HEK293T (cell line): ENCODE results near the gene ARMC2.
"Not testable (repeated sequence)": the region's sequence is repeated elsewhere in the genome, so short reads cannot be mapped to it uniquely, and the experiment has no call there.

Source experiments
- CTCF ChIA-PET: fragments of 350-600 bp; formaldehyde crosslinking; extraction: SDS; loops from one replicate; lab custom pipeline; 2021; ENCODE audit warnings: antibody characterized with exemption, inconsistent platforms; lab: Yijun Ruan, JAX
- POLR2A ChIA-PET: fragments of 350-600 bp; formaldehyde crosslinking; extraction: SDS; loops from one replicate; lab custom pipeline; 2020; ENCODE audit warnings: antibody characterized with exemption, inconsistent platforms; lab: Yijun Ruan, JAX
- DNase-seq: peaks from one replicate; pipeline ENCODE4 v3.0.0; 2012; ENCODE audit warnings: mixed read lengths; ENCODE audit errors: extremely low spot score
- ARNT ChIP-seq: fragments of 450-650 bp; IDR thresholded peaks from 2 replicates; pipeline ENCODE4 v1.6.1; 2017; ENCODE audit warnings: mild to moderate bottlenecking
- BHLHE40 ChIP-seq: fragments of 450-650 bp; IDR thresholded peaks from 2 replicates; pipeline ENCODE4 v1.6.1; 2016; ENCODE audit warnings: mild to moderate bottlenecking, moderate library complexity, borderline replicate concordance
- CTBP1 ChIP-seq: fragments of 450-650 bp; IDR thresholded peaks from 2 replicates; pipeline ENCODE4 v1.6.1; 2016; ENCODE audit warnings: borderline replicate concordance
- ELF4 ChIP-seq: fragments of 450-650 bp; IDR thresholded peaks from 2 replicates; pipeline ENCODE4 v1.6.1; 2017; ENCODE audit warnings: antibody characterized with exemption
- FOXA1 ChIP-seq: fragments of 450-650 bp; IDR thresholded peaks from 2 replicates; pipeline ENCODE4 v1.6.1; 2016; ENCODE audit warnings: mild to moderate bottlenecking
- FOXK2 ChIP-seq: fragments of 450-650 bp; IDR thresholded peaks from 2 replicates; pipeline ENCODE4 v1.6.1; 2016; ENCODE audit warnings: mild to moderate bottlenecking
- FOXM1 ChIP-seq: fragments of 450-650 bp; IDR thresholded peaks from 2 replicates; pipeline ENCODE4 v1.6.1; 2017; ENCODE audit warnings: mild to moderate bottlenecking, borderline replicate concordance
- HDGF ChIP-seq: fragments of 450-650 bp; IDR thresholded peaks from 2 replicates; pipeline ENCODE4 v1.6.1; 2017; ENCODE audit warnings: antibody characterized with exemption, borderline replicate concordance
- L3MBTL2 ChIP-seq: fragments of 450-650 bp; conservative IDR thresholded peaks from 2 replicates; pipeline ENCODE4 v1.6.1; 2016; ENCODE audit warnings: mild to moderate bottlenecking
- LEF1 ChIP-seq: fragments of 450-650 bp; IDR thresholded peaks from 2 replicates; pipeline ENCODE4 v1.6.1; 2017; ENCODE audit warnings: mild to moderate bottlenecking, borderline replicate concordance
- NFRKB ChIP-seq: fragments of 450-650 bp; IDR thresholded peaks from 2 replicates; pipeline ENCODE4 v1.6.1; 2016; ENCODE audit warnings: mild to moderate bottlenecking, moderate library complexity
- PKNOX1 ChIP-seq: fragments of 450-650 bp; IDR thresholded peaks from 2 replicates; pipeline ENCODE4 v1.6.1; 2016
- SP1 ChIP-seq: fragments of 450-650 bp; IDR thresholded peaks from 2 replicates; pipeline ENCODE4 v1.6.1; 2017
- SUZ12 ChIP-seq: fragments of 450-650 bp; IDR thresholded peaks from 2 replicates; pipeline ENCODE4 v1.6.1; 2016; ENCODE audit warnings: mild to moderate bottlenecking
- TARDBP ChIP-seq: fragments of 450-650 bp; IDR thresholded peaks from 2 replicates; pipeline ENCODE4 v1.6.1; 2016
- ZNF384 ChIP-seq: fragments of 450-650 bp; IDR thresholded peaks from 2 replicates; pipeline ENCODE4 v1.6.1; 2016

ARMC2 gene

GRCh38 chr6:108850669-108851465 lies 2.6 kb downstream of the ARMC2 start:
- DNase-seq: no peak
- ChIA-PET CTCF (interaction anchor here (0.5 to 1.0 kb wide), 2 partner anchors 18 to 43 kb away, joined by 3 to 6 read pairs; no protein-coding TSS in a partner anchor), POLR2A (no interaction called here)
- TF ChIP-seq SUZ12 (no peak), NFRKB (no peak), BHLHE40 (no peak), ZNF384 (no peak), SP1 (no peak), L3MBTL2 (no peak), FOXM1 (no peak), ELF4 (no peak), PKNOX1 (no peak), TARDBP (no peak), FOXK2 (no peak), CTBP1 (no peak), LEF1 (no peak)

- POLR2A ChIA-PET: no interaction called here
Measured at GRCh38 chr6:108851756-108852155, 3.5 kb downstream of the ARMC2 start.

GRCh38 chr6:108853077-108853476 lies 4.9 kb downstream of the ARMC2 start:
- ChIA-PET POLR2A (no interaction called here), CTCF (no interaction called here)

More at GRCh38 chr6:108851756-108852155, 3.5 kb downstream of the ARMC2 start:
- CTCF ChIA-PET: no interaction called here
- TF ChIP-seq SUZ12 (no peak), TARDBP (no peak), CTBP1 (no peak), SP1 (no peak), FOXM1 (no peak), BHLHE40 (no peak), PKNOX1 (no peak), FOXK2 (no peak), LEF1 (no peak), ZNF384 (no peak), L3MBTL2 (no peak), ARNT (no peak), FOXA1 (no peak), NFRKB (no peak), ELF4 (no peak), HDGF (no peak)
- no peak for DNase-seq

GRCh38 chr6:108862479-108863191 lies 14.4 kb downstream of the ARMC2 start:
- CTCF ChIA-PET: no interaction called here
- POLR2A ChIA-PET: no interaction called here
- no peak for DNase-seq
- no peak for TF ChIP-seq LEF1
- no peak for TF ChIP-seq CTBP1
- no peak for TF ChIP-seq HDGF
- TF ChIP-seq NFRKB: no peak
- TF ChIP-seq PKNOX1: no peak
- TF ChIP-seq FOXK2: no peak
- no peak for TF ChIP-seq L3MBTL2
- TF ChIP-seq BHLHE40: no peak
- TF ChIP-seq SP1: no peak
- TF ChIP-seq SUZ12: no peak
- TF ChIP-seq ZNF384: no peak
- TF ChIP-seq FOXM1: no peak
- TF ChIP-seq ELF4: no peak
- TF ChIP-seq FOXA1: no peak

More at GRCh38 chr6:108853077-108853476, 4.9 kb downstream of the ARMC2 start:
- TF ChIP-seq FOXA1 (no peak), FOXK2 (no peak), ZNF384 (no peak), PKNOX1 (no peak)
- no peak for DNase-seq

GRCh38 chr6:108865751-108866286 lies 17.6 kb downstream of the ARMC2 start:
- not testable (repeated sequence) for DNase-seq
- POLR2A ChIA-PET: interaction anchor here (1.8 kb wide), 1 partner anchor 18 kb away, joined by 5 read pairs; the partner anchor contains the start of gene ARMC2
- CTCF ChIA-PET: interaction anchor here (0.8 kb wide), 1 partner anchor 104 kb away, joined by 3 read pairs; no protein-coding TSS in a partner anchor
